ENCODE measurements around the gene CGRRF1. TPM values are rescaled to one million over a fixed set of nuclear protein-coding genes. Genes with fewer than 3 reads are reported as not detected.

Gene CGRRF1
- total and polyA plus RNA-seq, 7 donors = 14.1 to 41.9 (median 21.6) TPM

GRCh38 chr14:54503486-54503885 is 6.2 kb upstream of the CGRRF1 start:
- no peak for ATAC-seq

GRCh38 chr14:54512393-54512792 is 2.7 kb downstream of the CGRRF1 start:
- Histone ChIP-seq H3K27ac (peak overlapping the region; percentile 50), H3K36me3 (ENCODE audit: insufficient read depth in 1 of 2, low read depth in 1 of 2) (peaks cover 0 to 7% of the 10 kb centered on the region in 2 donors), H3K4me1 (peaks cover 24% of the 10 kb centered on the region), H3K4me3 (no peak overlapping the region), H3K27me3 (ENCODE audit: insufficient read depth in 3 of 3, low read length in 2 of 3) (no peaks in the 10 kb centered on the region), H3K9me3 (peaks cover 17% of the 10 kb centered on the region)
- TF ChIP-seq CTCF (IDR thresholded peaks at IDR 0.05) = no peak
- intact Hi-C loops (cut with DNase I) = no loop called here
- ATAC-seq = peak in 1 of 4 donors; percentile 8
- no peak for DNase-seq
- WGBS, 3 donors = 31 to 69% (median 53%) methylated on average over 1 of the region's 1 CpG

More at GRCh38 chr14:54503486-54503885, 6.2 kb upstream of the CGRRF1 start:
- DNase-seq = no peak
- H3K27ac ChIP-seq = no peak overlapping the region
- no peak overlapping the region for H3K4me3 ChIP-seq
- H3K4me1 ChIP-seq = no peaks in the 10 kb centered on the region
- TF ChIP-seq CTCF (IDR thresholded peaks at IDR 0.05) = no peak
- intact Hi-C loops (cut with DNase I) = no loop called here
- no peaks in the 10 kb centered on the region for H3K36me3 ChIP-seq (ENCODE audit: insufficient read depth in 1 of 2, low read depth in 1 of 2)
- no peaks in the 10 kb centered on the region for H3K9me3 ChIP-seq
- WGBS, 3 donors = 48 to 72% (median 69%) methylated on average over 3 of the region's 3 CpGs
- no peaks in the 10 kb centered on the region for H3K27me3 ChIP-seq (ENCODE audit: insufficient read depth in 3 of 3, low read length in 2 of 3)

- no peak for ATAC-seq
- WGBS, 3 donors = 90 to 100% (median 93%) methylated on average over 1 of the region's 1 CpG
- Histone ChIP-seq H3K36me3 (ENCODE audit: insufficient read depth in 1 of 2, low read depth in 1 of 2) (peaks cover 0 to 7% of the 10 kb centered on the region in 2 donors), H3K27me3 (ENCODE audit: insufficient read depth in 3 of 3, low read length in 2 of 3) (no peaks in the 10 kb centered on the region), H3K9me3 (peaks cover 17% of the 10 kb centered on the region), H3K4me1 (peaks cover 21% of the 10 kb centered on the region), H3K27ac (no peak overlapping the region), H3K4me3 (no peak overlapping the region)
- DNase-seq = no peak
- intact Hi-C loops (cut with DNase I) = no loop called here
- TF ChIP-seq CTCF (IDR thresholded peaks at IDR 0.05) = no peak
Observed at GRCh38 chr14:54515670-54516069, 6.0 kb downstream of the CGRRF1 start.

- Histone ChIP-seq H3K4me3 (no peak overlapping the region), H3K9me3 (peaks cover 17% of the 10 kb centered on the region)
Observed at GRCh38 chr14:54516709-54517108, 7.0 kb downstream of the CGRRF1 start.

More at GRCh38 chr14:54516709-54517108, 7.0 kb downstream of the CGRRF1 start:
- TF ChIP-seq CTCF (IDR thresholded peaks at IDR 0.05) = no peak
- Histone ChIP-seq H3K27ac (no peak overlapping the region), H3K27me3 (ENCODE audit: insufficient read depth in 3 of 3, low read length in 2 of 3) (no peaks in the 10 kb centered on the region), H3K4me1 (peaks cover 11% of the 10 kb centered on the region), H3K36me3 (ENCODE audit: insufficient read depth in 1 of 2, low read depth in 1 of 2) (peaks cover 0 to 7% of the 10 kb centered on the region in 2 donors)
- no peak for ATAC-seq
- no peak for DNase-seq
- intact Hi-C loops (cut with DNase I) = no loop called here
- WGBS, 3 donors = 96 to 98% (median 97%) methylated on average over 1 of the region's 1 CpG

Measured in psoas muscle (tissue), 8 donors.